ENCODE results near the gene SYNPR.

SYNPR gene

GRCh38 chr3:63450634-63451363, 172.7 kb downstream of the SYNPR start:
- Histone ChIP-seq H2AFZ (ENCODE audit: low read depth, low read length) (no peak overlapping the region), H3K27me3 (ENCODE audit: insufficient read depth, low read length, poor library complexity) (no peaks in the 10 kb centered on the region), H3K9me3 (ENCODE audit: insufficient read depth, low read length, severe bottlenecking) (no peaks in the 10 kb centered on the region), H3K27ac (ENCODE audit: low read length) (no peak overlapping the region), H3K4me2 (ENCODE audit: insufficient read depth, low read length) (no peak overlapping the region), H3K36me3 (ENCODE audit: insufficient read depth, low read length) (no peaks in the 10 kb centered on the region), H3K4me3 (ENCODE audit: low read depth in 1 of 2, low read length in 2 of 2) (no peak overlapping the region), H4K20me1 (ENCODE audit: insufficient read depth, low read length) (no peaks in the 10 kb centered on the region), H3K79me2 (ENCODE audit: insufficient read depth, low read length) (no peaks in the 10 kb centered on the region), H3K9ac (ENCODE audit: low read depth, low read length) (no peak overlapping the region), H3K4me1 (ENCODE audit: insufficient read depth, low read length) (no peaks in the 10 kb centered on the region)
- DNase-seq (no peak), ATAC-seq (ENCODE audit: insufficient read depth, low read depth) (no peak)
- TF ChIP-seq EZH2 (IDR thresholded peaks at IDR 0.05; ENCODE audit: borderline replicate concordance, low read depth, low read length, severe bottlenecking) (no peak), CTCF (IDR thresholded peaks at IDR 0.05; ENCODE audit: borderline replicate concordance, extremely low read depth, low read length, poor library complexity, severe bottlenecking) (no peak)

GRCh38 chr3:63456901-63457300, 178.8 kb downstream of the SYNPR start:
- no peak overlapping the region for H3K27ac ChIP-seq (ENCODE audit: low read length)
- H3K9ac ChIP-seq (ENCODE audit: low read depth, low read length), result no peak overlapping the region
- H3K4me1 ChIP-seq (ENCODE audit: insufficient read depth, low read length), result no peaks in the 10 kb centered on the region
- DNase-seq (no peak), ATAC-seq (ENCODE audit: insufficient read depth, low read depth) (no peak)
- H3K79me2 ChIP-seq (ENCODE audit: insufficient read depth, low read length), result no peaks in the 10 kb centered on the region
- TF ChIP-seq EZH2 (IDR thresholded peaks at IDR 0.05; ENCODE audit: borderline replicate concordance, low read depth, low read length, severe bottlenecking), result no peak
- no peak for TF ChIP-seq CTCF (IDR thresholded peaks at IDR 0.05; ENCODE audit: borderline replicate concordance, extremely low read depth, low read length, poor library complexity, severe bottlenecking)
- no peak overlapping the region for H3K4me3 ChIP-seq (ENCODE audit: low read depth in 1 of 2, low read length in 2 of 2)
- no peaks in the 10 kb centered on the region for H3K36me3 ChIP-seq (ENCODE audit: insufficient read depth, low read length)
- no peak overlapping the region for H2AFZ ChIP-seq (ENCODE audit: low read depth, low read length)
- no peaks in the 10 kb centered on the region for H3K27me3 ChIP-seq (ENCODE audit: insufficient read depth, low read length, poor library complexity)
- no peak overlapping the region for H3K4me2 ChIP-seq (ENCODE audit: insufficient read depth, low read length)
- no peaks in the 10 kb centered on the region for H3K9me3 ChIP-seq (ENCODE audit: insufficient read depth, low read length, severe bottlenecking)
- no peaks in the 10 kb centered on the region for H4K20me1 ChIP-seq (ENCODE audit: insufficient read depth, low read length)

GRCh38 chr3:63458405-63458804, 180.3 kb downstream of the SYNPR start:
- no peak overlapping the region for H3K4me3 ChIP-seq (ENCODE audit: low read depth in 1 of 2, low read length in 2 of 2)
- no peaks in the 10 kb centered on the region for H3K79me2 ChIP-seq (ENCODE audit: insufficient read depth, low read length)
- H3K27me3 ChIP-seq (ENCODE audit: insufficient read depth, low read length, poor library complexity), result no peaks in the 10 kb centered on the region
- DNase-seq (no peak), ATAC-seq (ENCODE audit: insufficient read depth, low read depth) (no peak)
- no peak overlapping the region for H3K27ac ChIP-seq (ENCODE audit: low read length)
- H3K4me1 ChIP-seq (ENCODE audit: insufficient read depth, low read length), result no peaks in the 10 kb centered on the region
- no peaks in the 10 kb centered on the region for H3K36me3 ChIP-seq (ENCODE audit: insufficient read depth, low read length)
- H2AFZ ChIP-seq (ENCODE audit: low read depth, low read length), result no peak overlapping the region
- no peaks in the 10 kb centered on the region for H3K9me3 ChIP-seq (ENCODE audit: insufficient read depth, low read length, severe bottlenecking)
- H3K9ac ChIP-seq (ENCODE audit: low read depth, low read length), result no peak overlapping the region
- no peak for TF ChIP-seq EZH2 (IDR thresholded peaks at IDR 0.05; ENCODE audit: borderline replicate concordance, low read depth, low read length, severe bottlenecking)
- no peak for TF ChIP-seq CTCF (IDR thresholded peaks at IDR 0.05; ENCODE audit: borderline replicate concordance, extremely low read depth, low read length, poor library complexity, severe bottlenecking)
- H4K20me1 ChIP-seq (ENCODE audit: insufficient read depth, low read length), result no peaks in the 10 kb centered on the region
- no peak overlapping the region for H3K4me2 ChIP-seq (ENCODE audit: insufficient read depth, low read length)
